ENCODE results near the gene NIT1. TPM values are rescaled to one million over a fixed set of nuclear protein-coding genes. Genes with fewer than 3 reads are reported as not detected.

The NIT1 gene
- total and polyA plus RNA-seq, 4 donors, result 26.9 to 40.4 (median 38.0) TPM

- Histone ChIP-seq H3K27ac (ENCODE audit: low read depth in 1 of 2, low read length in 1 of 2) (peak overlapping the region; percentile 86 to 94), H3K36me3 (ENCODE audit: control insufficient read depth in 4 of 4, insufficient read depth in 4 of 4, low read length in 4 of 4) (peaks cover 0 to 25% (median 11%) of the 10 kb centered on the region in 4 donors), H3K4me1 (ENCODE audit: control insufficient read depth in 5 of 5, insufficient read depth in 5 of 5, low read length in 5 of 5) (peaks cover 0 to 25% (median 10%) of the 10 kb centered on the region in 5 donors), H3K9me3 (ENCODE audit: control insufficient read depth in 4 of 4, insufficient read depth in 3 of 4, low read length in 3 of 4) (no peaks in the 10 kb centered on the region), H3K27me3 (ENCODE audit: control insufficient read depth in 3 of 3, insufficient read depth in 3 of 3, low read length in 2 of 3) (no peaks in the 10 kb centered on the region), H3K4me3 (no peak overlapping the region), H3K9ac (ENCODE audit: insufficient read depth in 1 of 2, low read length in 2 of 2) (peak overlapping the region in 1 of 2 donors; percentile 67)
- no peak for TF ChIP-seq CTCF (IDR thresholded peaks at IDR 0.05; ENCODE audit: control extremely low read depth, extremely low read depth)
- ATAC-seq (ENCODE audit: insufficient read depth, low FRiP score) (no peak), DNase-seq (no peak)
- WGBS, 2 donors, result 66 to 73% methylated on average over 14 of the region's 14 CpGs
Measured at GRCh38 chr1:161164901-161165610, 47.2 kb downstream of the NIT1 start.

- 1% methylated on average over 49 to 54 of the region's 54 CpGs for WGBS, 2 donors
- no peaks in the 10 kb centered on the region for H3K27me3 ChIP-seq (ENCODE audit: control insufficient read depth in 3 of 3, insufficient read depth in 3 of 3, low read length in 2 of 3)
- H3K4me3 ChIP-seq, result peak within 1 kb of the TSS; percentile 66
- DNase-seq (peak; percentile 97 to 99 (median 98)), ATAC-seq (ENCODE audit: insufficient read depth, low FRiP score) (peak; percentile 97)
- H3K9me3 ChIP-seq (ENCODE audit: control insufficient read depth in 4 of 4, insufficient read depth in 3 of 4, low read length in 3 of 4), result no peaks in the 10 kb centered on the region
- H3K36me3 ChIP-seq (ENCODE audit: control insufficient read depth in 4 of 4, insufficient read depth in 4 of 4, low read length in 4 of 4), result peaks cover 0 to 25% (median 15%) of the 10 kb centered on the region in 4 donors
- H3K4me1 ChIP-seq (ENCODE audit: control insufficient read depth in 5 of 5, insufficient read depth in 5 of 5, low read length in 5 of 5), result peaks cover 0 to 17% (median 6%) of the 10 kb centered on the region in 5 donors
- peak; percentile 14 for TF ChIP-seq CTCF (IDR thresholded peaks at IDR 0.05; ENCODE audit: control extremely low read depth, extremely low read depth)
- H3K9ac ChIP-seq (ENCODE audit: insufficient read depth in 1 of 2, low read length in 2 of 2), result peak within 1 kb of the TSS; percentile 83 to 91
- peak within 1 kb of the TSS; percentile 86 to 94 for H3K27ac ChIP-seq (ENCODE audit: low read depth in 1 of 2, low read length in 1 of 2)
Measured at GRCh38 chr1:161165742-161166668, 48.1 kb downstream of the NIT1 start, which contains the start of gene PPOX. PPOX (plus strand) TSS chr1:161166426; CDS start chr1:161166848, 422 bp downstream.

GRCh38 chr1:161166669-161167548 is 49.0 kb downstream of the NIT1 start:
- Histone ChIP-seq H3K9ac (ENCODE audit: insufficient read depth in 1 of 2, low read length in 2 of 2) (peak overlapping the region; percentile 83 to 91), H3K4me1 (ENCODE audit: control insufficient read depth in 5 of 5, insufficient read depth in 5 of 5, low read length in 5 of 5) (peaks cover 0 to 15% (median 4%) of the 10 kb centered on the region in 5 donors), H3K36me3 (ENCODE audit: control insufficient read depth in 4 of 4, insufficient read depth in 4 of 4, low read length in 4 of 4) (peaks cover 0 to 31% (median 17%) of the 10 kb centered on the region in 4 donors), H3K27ac (ENCODE audit: low read depth in 1 of 2, low read length in 1 of 2) (peak overlapping the region; percentile 86 to 94), H3K4me3 (peak overlapping the region; percentile 66), H3K9me3 (ENCODE audit: control insufficient read depth in 4 of 4, insufficient read depth in 3 of 4, low read length in 3 of 4) (no peaks in the 10 kb centered on the region), H3K27me3 (ENCODE audit: control insufficient read depth in 3 of 3, insufficient read depth in 3 of 3, low read length in 2 of 3) (no peaks in the 10 kb centered on the region)
- DNase-seq (peak in 2 of 3 donors; percentile 15 to 34), ATAC-seq (ENCODE audit: insufficient read depth, low FRiP score) (peak; percentile 1)
- no peak for TF ChIP-seq CTCF (IDR thresholded peaks at IDR 0.05; ENCODE audit: control extremely low read depth, extremely low read depth)
- WGBS, 2 donors, result 9 to 10% methylated on average over 33 of the region's 33 CpGs
